GM21526 (cell line): ENCODE measurements around the gene ZMIZ1.

Experiments
- ATAC-seq: cut with Tn5 transposase; IDR thresholded peaks from one replicate; pipeline ENCODE4 v1.9.1; 2021; ENCODE audit warnings: moderate library complexity; ENCODE audit not compliant: unreplicated experiment, low FRiP score

Gene ZMIZ1

DNA sequence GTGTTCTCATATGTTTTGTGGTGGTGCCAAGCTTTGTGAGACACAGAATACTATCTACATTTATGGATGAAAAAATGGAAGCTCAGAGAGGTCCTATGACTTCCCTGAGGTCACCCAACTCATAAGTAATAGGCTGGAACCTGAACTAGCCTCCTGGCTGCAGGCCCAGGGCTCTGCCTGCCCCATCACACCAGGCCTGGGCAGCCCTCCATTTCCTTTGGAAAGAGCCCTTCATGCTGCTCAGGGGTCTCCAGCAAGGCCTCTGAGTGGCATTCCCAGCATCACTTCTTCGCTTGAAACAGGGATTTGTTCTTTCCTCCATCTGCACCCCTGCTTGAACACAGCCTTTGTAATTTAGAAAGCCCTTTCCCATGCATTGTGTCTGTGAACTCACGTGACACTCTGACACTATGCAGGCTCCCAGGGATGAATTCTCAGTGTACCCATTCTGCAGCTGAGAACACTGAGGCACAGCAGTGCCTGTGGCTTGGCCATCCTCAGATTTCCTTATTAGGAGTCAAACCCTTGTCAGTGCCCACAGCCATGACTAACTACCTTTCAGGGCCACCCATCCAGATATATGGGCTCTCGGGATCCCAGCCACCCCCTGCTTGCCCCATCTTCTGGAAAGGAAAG lies 150.7 kb downstream of the ZMIZ1 start:
- no peak for ATAC-seq

- ATAC-seq, result no peak
Measured at GRCh38 chr10:79220307-79220706, 151.5 kb downstream of the ZMIZ1 start.

- ATAC-seq, result no peak
Measured at GRCh38 chr10:79221110-79222051, 152.6 kb downstream of the ZMIZ1 start.

- no peak for ATAC-seq
Measured at GRCh38 chr10:79222186-79222585, 153.4 kb downstream of the ZMIZ1 start.

DNA sequence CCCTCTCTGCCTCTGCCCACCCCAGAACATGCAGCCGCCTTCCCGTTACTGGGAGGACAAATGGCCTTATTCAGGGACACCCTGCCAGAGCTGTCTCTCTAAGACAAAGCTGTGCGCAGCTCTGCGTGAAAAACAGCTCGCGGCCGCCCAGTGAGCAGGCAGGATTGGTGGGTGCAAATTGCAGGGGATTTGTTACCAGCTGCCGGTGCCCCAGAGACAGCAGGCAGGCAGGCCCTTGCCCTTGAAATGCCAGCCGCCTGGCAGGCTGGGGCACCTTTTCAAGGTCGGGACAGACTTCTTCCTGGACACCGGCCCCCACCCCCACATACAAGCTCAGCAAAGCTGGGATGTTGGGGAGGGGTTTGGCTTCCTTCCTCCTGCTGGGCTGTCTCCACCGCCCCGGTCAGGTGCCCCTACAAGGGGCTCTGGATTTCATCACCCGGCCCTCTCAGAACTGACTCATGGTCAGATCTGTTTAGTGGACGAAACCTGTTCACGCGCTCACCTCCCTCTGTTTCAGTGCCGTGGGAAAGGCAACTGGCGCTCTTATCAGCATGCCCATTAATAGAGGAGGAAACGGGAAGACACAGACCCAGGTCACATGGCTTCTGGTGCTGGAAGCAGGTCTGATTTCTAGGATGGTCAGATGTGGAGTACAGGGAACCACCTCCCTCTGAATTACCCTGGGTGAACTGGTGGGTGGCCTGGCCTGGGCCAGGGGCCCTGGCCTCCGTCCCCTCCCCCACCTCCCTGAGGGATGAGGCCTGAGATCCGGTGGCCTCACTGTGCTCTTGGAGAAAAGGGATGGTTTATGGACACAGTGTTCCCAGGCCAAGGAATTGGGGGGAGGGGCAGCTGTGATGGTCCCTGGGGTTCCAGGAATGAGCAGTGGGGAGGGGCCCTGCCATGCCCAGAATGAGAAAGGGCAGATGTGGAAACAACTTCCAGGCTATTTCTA lies 154.6 kb downstream of the ZMIZ1 start:
- ATAC-seq, result no peak

GRCh38 chr10:79224263-79224949 lies 155.6 kb downstream of the ZMIZ1 start:
- ATAC-seq, result no peak

DNA sequence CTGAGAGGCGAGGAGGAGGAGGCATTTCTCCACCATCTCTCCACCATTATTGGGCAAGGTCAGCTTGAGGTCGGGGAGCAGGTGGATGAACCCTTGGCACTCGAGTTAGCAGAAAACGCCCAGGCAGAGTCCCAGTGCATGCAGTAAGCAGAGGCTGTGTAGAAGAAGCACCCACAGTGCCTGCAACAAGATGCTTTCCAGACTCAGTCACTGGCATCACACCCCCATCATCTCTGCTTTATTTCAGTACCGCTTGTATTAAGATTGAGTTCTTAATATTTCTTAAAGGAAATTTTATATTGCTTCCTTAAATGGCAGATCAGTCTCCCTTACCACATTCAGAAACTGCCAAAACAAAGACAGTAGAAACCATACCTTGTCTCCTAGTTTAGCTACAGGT lies 156.2 kb downstream of the ZMIZ1 start:
- no peak for ATAC-seq

DNA sequence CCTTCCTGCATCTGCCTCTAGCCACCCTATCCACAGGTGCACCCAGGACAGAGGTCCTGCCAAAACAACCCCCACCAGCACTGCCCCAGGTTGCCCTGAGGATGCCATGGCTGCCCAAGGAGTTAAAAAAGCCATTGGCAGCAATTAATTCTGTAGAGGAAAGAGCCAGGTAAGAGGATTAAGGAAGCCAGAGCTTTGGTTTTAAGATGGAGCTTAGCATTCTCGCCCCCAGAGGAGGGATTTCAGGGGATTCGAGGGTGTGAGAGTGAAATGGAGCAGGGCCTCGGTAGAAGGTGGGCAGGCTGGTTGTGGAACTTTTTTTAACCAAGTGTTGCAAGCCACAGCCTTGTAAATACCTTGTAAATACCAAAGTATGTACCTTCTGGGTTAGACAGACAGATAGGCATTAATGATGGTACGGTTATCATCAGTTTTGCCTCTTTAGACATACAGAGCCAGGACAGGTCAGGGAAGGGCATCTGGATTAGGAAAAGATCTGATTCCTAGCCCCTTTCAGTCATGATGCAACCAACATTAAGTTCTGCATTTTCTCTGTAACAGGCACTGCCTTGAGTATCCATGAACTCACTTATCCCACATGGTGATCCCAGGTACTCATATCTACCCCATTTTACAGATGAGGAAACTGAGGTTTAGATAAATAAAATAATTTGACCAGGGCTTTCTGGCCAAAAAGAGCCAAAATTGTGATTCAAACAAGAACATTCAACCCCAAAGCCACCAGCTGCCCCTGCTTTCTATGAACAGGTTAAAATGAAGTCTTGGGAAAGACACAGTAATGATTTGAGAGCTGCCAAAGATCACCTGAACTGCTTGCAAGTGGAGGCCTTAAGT lies 157.9 kb downstream of the ZMIZ1 start:
- ATAC-seq, result no peak

GRCh38 chr10:79229071-79229541 lies 160.3 kb downstream of the ZMIZ1 start:
- ATAC-seq, result no peak

GRCh38 chr10:79229830-79230327 lies 161.1 kb downstream of the ZMIZ1 start:
- no peak for ATAC-seq

- no peak for ATAC-seq
Measured at GRCh38 chr10:79230328-79230830, 161.6 kb downstream of the ZMIZ1 start.

DNA sequence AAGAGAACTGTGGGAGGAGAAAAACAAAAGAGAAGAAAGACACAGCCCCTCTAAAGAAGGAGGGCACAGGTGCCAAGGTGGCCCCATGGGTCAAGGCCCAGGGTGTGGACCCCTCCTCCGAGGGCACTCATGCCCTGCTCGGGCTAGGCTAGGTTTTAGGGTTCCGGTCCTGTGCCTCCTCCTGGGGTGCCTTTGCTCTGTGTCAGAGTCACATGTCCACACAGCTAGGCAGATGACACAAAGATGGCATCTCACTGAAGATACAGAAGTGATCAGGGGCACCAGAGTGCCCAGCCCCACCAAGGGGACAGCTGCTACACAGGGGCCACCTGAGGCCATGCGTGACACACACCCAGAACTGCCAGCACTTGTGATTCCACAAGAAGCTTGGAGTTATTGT lies 162.1 kb downstream of the ZMIZ1 start:
- no peak for ATAC-seq

DNA sequence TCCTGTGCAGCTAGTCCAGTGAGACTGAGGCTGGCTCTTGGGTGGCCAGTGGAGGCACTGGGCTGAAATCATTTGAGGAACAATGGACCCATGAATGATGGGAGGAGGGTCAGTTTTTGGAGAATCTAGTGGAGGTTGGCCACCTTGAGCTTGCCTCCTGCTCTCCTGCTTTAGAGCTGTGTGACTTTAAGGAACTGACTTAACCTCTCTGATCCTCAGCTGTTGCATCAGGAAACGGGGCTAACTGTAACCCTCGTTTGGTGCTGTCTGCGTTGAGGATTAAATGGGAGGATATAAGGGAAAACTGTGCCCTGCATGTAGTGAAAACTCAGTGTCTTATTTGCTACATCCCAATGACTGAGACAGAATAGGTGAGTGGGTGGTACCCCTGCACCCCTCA lies 163.1 kb downstream of the ZMIZ1 start:
- no peak for ATAC-seq

DNA sequence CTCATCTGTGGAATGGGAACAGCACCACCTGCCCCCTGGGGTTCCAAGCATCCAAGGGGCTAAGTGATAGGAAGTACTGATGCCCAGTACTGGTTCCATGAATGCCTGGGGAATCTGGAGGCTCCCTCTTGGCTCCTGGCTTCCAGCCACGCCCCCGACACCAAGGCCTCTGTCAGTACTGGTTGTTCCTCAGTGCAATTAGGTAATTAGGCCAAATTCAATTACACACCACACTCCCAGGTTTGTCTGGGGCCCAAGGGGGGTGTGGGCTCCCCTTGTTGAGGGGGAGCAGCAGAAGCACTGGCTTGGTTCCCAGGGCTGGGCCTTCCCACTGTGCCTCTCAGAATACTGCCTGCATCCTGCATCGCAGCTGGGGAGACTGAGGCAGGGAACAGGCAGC lies 164.1 kb downstream of the ZMIZ1 start:
- no peak for ATAC-seq

DNA sequence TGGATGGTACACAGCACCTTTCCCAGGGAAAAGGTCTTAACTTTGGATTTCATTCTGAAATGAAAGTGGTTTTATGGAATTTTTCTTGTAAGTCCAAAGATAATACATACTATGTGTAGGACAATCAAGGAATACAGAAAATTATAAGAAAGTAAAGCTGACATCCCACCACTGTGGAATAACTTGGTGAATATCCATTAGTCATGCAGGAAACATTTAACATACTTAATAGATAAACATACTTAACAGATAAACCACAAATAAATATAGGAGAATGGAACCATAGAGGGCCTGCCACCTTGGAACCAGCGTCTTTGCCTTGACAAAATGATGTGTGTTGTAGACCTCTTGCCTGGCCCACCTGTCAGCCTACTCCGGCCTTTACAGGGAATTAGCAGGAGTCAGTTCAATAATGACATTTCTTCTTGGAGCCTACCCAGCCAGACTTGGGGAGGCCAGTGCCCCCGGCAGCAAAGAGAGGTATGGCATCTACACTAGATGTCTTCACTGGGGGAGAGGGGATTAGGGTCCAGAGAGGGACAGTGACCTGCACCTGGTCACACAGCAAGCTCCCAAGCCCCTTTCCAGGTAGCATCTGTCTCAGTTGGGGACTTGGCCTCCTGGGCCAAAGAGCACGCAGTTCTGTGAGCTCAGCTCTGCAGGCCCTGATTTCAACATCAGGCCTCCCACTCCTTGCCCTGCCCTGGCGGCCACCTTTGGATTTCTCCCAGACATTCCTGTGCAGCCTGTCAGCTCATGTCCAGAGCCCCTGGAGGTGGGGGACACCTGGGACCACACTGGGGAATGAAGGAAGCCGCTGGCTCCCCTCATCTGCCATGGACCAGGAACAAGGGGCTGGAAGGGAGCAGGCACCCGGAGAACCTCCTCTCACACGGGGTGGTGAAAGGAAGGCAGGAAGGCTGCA lies 165.9 kb downstream of the ZMIZ1 start:
- no peak for ATAC-seq

DNA sequence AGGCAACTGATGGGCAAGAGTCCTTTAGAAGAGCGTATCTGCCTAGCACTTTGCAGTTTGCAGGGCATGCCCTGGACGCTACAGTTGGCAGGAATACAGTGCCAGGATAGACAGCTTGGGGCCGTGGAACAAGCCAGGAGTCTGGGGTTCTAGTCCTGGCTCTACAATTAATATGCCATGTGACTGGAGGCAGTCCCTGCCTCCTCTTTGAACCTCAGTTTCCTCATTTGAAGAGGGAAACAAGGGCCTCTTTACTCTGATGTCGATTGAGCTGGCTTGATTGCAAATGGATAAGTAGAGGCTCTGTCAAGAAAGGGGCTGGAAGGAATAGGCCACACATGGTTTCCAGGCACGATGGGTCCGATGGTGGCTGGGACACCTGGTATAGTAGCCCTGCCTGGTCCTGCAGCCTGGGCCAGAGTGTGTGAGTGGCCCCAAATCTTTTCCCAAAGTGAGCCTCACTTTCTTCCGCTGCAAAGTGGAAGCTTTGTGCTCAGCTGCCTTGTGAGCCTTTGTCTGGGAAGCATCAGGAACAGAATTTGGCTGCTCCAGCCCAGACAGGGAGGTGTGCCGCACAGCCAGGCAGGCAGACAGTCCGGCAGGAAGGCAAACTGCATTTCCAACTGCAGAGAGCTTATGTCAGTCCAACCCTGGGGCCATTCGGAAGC lies 167.1 kb downstream of the ZMIZ1 start:
- ATAC-seq, result no peak

DNA sequence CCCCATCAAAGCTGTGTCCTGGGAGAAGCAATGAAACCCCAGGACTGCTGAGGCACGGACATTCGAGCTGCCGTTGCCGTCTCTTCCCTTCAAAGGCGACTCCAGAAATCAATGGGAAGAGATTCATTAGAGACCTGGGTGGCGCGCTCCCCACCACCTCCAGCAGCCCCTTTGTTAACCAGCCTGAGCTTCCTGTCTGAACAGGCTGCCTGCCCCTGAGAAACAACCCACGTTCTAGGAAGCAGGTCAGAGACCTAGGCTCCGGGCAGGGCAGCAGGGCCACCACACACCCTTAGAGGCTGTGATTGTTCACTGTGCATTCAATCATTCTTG lies 167.6 kb downstream of the ZMIZ1 start:
- no peak for ATAC-seq
